Colonic mucosa (tissue), 4 donors: ENCODE measurements around the gene RPS19. TPM values are rescaled to one million over a fixed set of nuclear protein-coding genes. Genes with fewer than 3 reads are reported as not detected.

Experiments used
- DNase-seq: peaks from one replicate; pipeline ENCODE4 v3.0.0-alpha.2; 2020
- H3K27ac ChIP-seq: fragments of 200-600 bp; one replicate; pipeline ENCODE4 v1.8.0; 2021
- H3K27me3 ChIP-seq: fragments of 200-600 bp; one replicate; pipeline ENCODE4 v1.8.0; 2021
- H3K36me3 ChIP-seq: fragments of 200-600 bp; one replicate; pipeline ENCODE4 v1.8.0; 2021
- H3K4me1 ChIP-seq: fragments of 200-600 bp; one replicate; pipeline ENCODE4 v1.8.0; 2021; ENCODE audit warnings: mild to moderate bottlenecking
- H3K4me3 ChIP-seq: fragments of 200-600 bp; one replicate; pipeline ENCODE4 v1.8.0; 2021
- H3K9ac ChIP-seq, 2 donors: one replicate each; pipeline ENCODE4 v1.7.0; 2013; ENCODE audit warnings: control low read depth in 2 of 2, low read depth in 2 of 2, low read length in 2 of 2
- H3K9me3 ChIP-seq: fragments of 200-600 bp; one replicate; pipeline ENCODE4 v1.8.0; 2021
- CTCF ChIP-seq: fragments of 200-600 bp; IDR thresholded peaks from one replicate; pipeline ENCODE4 v1.8.0; 2022; ENCODE audit warnings: antibody characterized with exemption, mild to moderate bottlenecking
- intact Hi-C: fragments of 100-400 bp; cut with DNase I; formaldehyde crosslinking; loops from one replicate; pipeline ENCODE4 v1.14.1; 2022
- total RNA-seq, 2 donors: library from RNA; stranded (reverse); fragmentation: NEBNext Ultra II Directional in 1 of 2; extraction: Animal tissue kit (Norgen Biotek cat#: 25700) in 1 of 2; gene quantifications; one replicate each; pipeline ENCODE4 v1.2.1, GENCODE V29; 2021
- donor health status: healthy.
- donor health status: DM: no; HTN: no; CAD: no.
- donor health status: DM: no; HTN: no; CAD: no.

RPS19 gene
- total RNA-seq, 2 donors from 2014 or later, result 1,710 to 2,039 TPM

DNA sequence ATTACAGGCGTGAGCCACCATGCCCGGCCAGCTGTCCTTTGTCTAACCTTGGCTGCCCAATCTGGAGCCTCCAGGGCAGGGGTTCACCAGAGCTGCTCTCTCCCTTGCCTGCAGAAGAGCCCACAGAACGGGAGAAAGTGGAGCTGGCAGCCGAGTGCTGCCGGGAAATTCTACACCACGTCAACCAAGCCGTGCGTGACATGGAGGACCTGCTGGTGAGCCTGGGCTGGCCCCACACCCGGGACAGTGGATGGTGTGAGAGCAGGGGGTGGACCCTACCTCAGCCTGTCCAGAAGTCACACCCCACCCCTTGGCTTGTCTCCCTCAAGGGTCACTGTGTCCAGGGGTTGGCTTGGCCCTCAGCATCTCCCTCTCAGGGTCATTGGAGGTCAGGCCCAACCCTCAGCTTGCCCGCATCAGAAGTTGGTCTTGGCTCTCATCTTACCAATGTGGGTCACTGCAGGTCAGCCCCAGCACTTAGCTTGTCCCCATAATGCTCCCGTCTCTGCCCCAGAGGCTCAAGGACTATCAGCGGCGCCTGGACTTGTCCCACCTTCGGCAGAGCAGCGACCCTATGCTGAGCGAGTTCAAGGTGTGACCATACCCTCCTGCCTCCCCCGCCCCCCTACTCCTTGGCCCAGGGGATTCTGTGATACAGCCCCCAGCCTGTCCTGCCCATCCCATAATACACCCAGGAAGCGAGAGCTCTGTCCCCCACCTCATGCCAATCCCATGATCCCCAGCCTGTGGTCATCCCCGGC, 43.3 kb downstream of the RPS19 start:
- Histone ChIP-seq H3K9me3 (no peaks in the 10 kb centered on the region), H3K36me3 (peaks cover 25% of the 10 kb centered on the region), H3K4me3 (no peak overlapping the region), H3K27me3 (no peaks in the 10 kb centered on the region), H3K27ac (peak overlapping the region; percentile 82), H3K9ac (peak overlapping the region in 1 of 2 donors; percentile 85), H3K4me1 (no peaks in the 10 kb centered on the region)
- no peak for TF ChIP-seq CTCF
- intact Hi-C loops, result no loop called here
- DNase-seq, result no peak

DNA sequence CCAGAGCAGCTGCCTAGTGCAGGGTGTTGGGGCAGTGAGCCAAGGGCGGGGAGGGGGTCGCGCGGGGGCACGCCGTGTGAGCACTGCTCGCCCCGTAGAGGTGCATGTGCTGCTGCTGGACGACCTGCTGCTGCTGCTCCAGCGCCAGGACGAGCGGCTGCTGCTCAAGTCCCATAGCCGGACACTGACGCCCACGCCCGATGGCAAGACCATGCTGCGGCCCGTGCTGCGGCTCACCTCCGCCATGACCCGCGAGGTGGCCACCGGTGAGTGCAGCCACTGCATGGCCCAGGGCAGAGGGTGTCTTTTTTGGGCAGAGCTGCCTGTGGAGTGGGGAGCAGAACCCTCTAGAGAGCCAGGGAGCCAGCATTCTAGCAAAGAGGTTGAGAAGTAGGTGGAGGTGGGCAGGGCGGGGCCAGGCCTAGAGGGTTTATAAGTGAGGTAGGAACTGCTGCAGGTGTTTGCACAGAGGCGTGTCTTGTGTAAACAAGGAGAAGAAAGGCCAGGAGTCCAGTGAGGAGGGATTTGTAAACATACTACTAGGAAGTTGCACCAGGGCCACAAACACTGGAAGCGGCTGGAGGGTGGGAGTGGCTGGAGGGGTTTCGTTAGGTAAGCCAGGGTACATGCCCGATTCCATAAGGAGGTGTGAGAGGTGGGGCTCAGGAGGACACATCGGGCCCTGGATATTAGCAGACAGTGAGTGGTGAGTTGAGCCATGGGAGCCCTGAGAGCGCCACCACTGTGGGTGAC, 44.2 kb downstream of the RPS19 start:
- Histone ChIP-seq H3K27me3 (no peaks in the 10 kb centered on the region), H3K36me3 (peaks cover 16% of the 10 kb centered on the region), H3K4me3 (peak overlapping the region; percentile 16), H3K9me3 (no peaks in the 10 kb centered on the region), H3K9ac (peak overlapping the region; percentile 64 to 85), H3K27ac (peak overlapping the region; percentile 82), H3K4me1 (no peaks in the 10 kb centered on the region)
- TF ChIP-seq CTCF, result no peak
- intact Hi-C loops, result no loop called here
- DNase-seq, result peak; percentile 93

DNA sequence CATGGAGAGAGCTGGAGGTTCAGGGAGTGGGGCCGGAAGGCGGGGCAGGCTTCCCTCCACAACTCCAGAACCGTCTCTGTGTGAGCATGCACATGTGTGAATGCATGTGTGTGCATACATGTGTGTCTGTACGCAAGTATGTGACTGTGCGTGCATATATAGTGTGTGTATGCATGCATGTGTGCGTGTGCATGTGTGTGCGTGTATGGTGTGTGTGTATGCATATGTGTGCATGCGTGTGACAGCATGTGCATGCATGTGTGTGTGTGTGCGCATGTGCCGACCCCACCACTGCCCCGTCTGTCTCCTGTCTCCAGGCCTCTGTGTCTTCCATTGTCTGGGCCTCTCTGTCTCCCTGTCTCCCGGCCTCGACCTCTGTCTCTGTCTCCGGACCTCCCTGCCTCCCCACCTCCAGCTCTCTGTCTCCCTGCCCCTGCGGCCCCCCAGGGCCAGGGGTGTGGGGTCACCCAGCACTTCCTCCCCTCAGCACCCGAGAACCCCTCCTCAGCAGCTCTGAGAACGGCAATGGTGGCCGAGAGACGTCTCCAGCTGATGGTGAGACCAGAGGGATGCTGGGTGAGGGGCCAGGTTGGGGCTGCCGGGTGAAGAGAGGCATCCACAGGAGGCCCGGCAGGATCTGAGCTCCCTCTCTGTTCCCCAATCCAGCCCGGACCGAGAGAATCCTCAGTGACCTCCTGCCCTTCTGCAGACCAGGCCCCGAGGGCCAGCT, 45.4 kb downstream of the RPS19 start:
- DNase-seq, result no peak
- no peaks in the 10 kb centered on the region for H3K27me3 ChIP-seq
- H3K9me3 ChIP-seq, result no peaks in the 10 kb centered on the region
- TF ChIP-seq CTCF, result no peak
- H3K4me1 ChIP-seq, result no peaks in the 10 kb centered on the region
- H3K9ac ChIP-seq, result peak overlapping the region; percentile 64 to 85
- peaks cover 15% of the 10 kb centered on the region for H3K36me3 ChIP-seq
- peak overlapping the region; percentile 82 for H3K27ac ChIP-seq
- peak overlapping the region; percentile 16 for H3K4me3 ChIP-seq
- intact Hi-C loops, result no loop called here

DNA sequence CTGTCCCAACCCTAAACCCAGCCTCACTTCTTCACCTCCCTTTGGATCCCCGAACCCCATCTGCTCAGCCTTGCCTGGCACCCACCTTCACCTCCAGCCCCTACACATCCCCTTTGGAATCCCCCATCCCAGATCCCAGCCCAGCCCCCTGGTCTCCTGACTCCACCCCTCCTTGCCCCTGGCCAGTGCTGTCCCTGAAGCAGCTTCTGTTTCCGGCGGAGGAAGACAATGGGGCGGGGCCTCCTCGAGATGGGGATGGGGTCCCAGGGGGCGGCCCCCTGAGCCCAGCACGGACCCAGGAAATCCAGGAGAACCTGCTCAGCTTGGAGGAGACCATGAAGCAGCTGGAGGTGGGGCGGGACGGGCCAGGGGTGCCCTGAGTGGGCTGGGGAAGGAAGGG, 46.2 kb downstream of the RPS19 start:
- intact Hi-C loops, result no loop called here
- Histone ChIP-seq H3K9ac (no peak overlapping the region), H3K4me1 (no peaks in the 10 kb centered on the region), H3K9me3 (no peaks in the 10 kb centered on the region), H3K36me3 (peaks cover 15% of the 10 kb centered on the region), H3K4me3 (no peak overlapping the region), H3K27ac (no peak overlapping the region), H3K27me3 (peaks cover 1% of the 10 kb centered on the region)
- no peak for DNase-seq
- no peak for TF ChIP-seq CTCF

DNA sequence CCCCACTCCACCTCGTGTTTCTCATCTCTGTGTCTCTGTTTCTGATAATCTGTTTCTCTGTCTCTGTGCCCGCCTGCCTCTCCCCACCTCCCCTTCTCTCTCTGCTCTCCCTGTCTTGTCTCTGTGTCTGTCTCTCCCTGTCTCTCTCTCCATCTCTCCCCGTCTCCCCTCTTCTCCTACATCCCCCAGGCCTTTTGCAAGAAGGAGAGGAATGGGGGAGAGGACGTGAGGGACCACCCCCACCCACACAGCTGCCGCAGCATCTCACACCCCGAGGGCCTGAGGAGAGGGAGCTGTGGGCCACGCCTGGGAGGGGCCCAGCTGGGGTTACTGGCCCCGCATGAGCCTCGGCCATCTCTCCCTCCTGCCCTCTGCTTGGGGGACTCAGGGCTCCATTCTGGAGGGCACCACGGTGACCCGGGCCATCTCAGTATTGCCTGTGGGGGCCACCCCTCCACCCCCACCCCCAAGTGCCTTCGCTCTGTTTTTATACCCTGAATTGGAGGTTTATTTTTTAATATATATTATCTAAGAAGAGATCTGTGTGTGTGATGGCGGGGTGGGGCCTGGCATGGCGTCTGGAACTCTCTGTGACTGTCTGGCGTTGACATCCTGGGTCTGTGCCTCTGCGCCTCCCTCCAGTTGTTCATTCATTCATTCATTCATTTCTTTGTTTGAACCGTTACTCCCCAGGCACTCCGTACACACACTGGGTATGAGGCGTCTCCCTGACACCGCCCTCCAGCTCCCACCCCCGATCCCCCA, 47.0 kb downstream of the RPS19 start:
- Histone ChIP-seq H3K9ac (no peak overlapping the region), H3K4me1 (no peaks in the 10 kb centered on the region), H3K4me3 (no peak overlapping the region), H3K27me3 (peaks cover 7% of the 10 kb centered on the region), H3K27ac (no peak overlapping the region), H3K36me3 (peaks cover 12% of the 10 kb centered on the region), H3K9me3 (no peaks in the 10 kb centered on the region)
- no peak for DNase-seq
- TF ChIP-seq CTCF, result no peak
- intact Hi-C loops, result no loop called here
